Fibroblast of pulmonary artery (primary cell): ENCODE results near the gene TNNT2.

Experiments used
- DNase-seq: peaks from one replicate; pipeline ENCODE4 v3.0.0-alpha.2; 2010; ENCODE audit warnings: low read depth
- H3K4me3 ChIP-seq: replicated peaks from 2 replicates; pipeline ENCODE4 v1.5.1; 2011; ENCODE audit warnings: low read depth, mild to moderate bottlenecking, control low read depth, low read length, moderate library complexity
- TF ChIP-seq, protein P1 (sequence below): IDR thresholded peaks from 2 replicates; pipeline ENCODE4 v1.5.1; 2011; ENCODE audit warnings: mild to moderate bottlenecking, control low read depth, low read length, inconsistent platforms; ENCODE audit errors: missing control alignments

The TNNT2 gene

DNA sequence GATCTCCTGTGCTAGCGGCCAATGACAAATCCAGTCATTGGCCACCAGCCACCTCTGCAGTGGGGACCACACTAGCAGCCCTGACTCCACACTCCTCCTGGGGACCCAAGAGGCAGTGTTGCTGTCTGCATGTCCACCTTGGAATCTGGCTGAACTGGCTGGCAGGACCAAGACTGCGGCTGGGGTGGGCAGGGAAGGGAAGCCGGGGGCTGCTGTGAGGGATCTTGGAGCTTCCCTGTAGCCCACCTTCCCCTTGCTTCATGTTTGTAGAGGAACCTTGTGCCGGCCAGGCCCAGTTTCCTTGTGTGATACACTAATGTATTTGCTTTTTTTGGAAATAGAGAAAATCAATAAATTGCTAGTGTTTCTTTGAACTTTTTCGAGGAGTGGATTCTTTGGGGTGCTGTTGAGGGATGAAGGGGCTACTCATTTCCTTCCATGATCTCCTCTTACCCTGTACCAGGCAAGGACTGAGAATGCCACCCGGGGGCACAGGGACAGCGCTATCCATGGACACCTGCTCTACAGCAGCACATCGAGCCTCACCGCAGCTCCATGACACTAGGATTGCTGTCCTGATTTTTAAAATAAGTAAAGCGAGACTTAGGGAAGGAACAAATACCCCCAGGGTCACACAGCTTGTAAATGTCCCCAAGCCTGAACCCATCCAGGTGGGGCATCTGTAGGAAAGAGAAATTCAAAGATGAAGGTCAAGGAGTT, 44.7 kb downstream of the TNNT2 start:
- TF ChIP-seq, protein P1, sequence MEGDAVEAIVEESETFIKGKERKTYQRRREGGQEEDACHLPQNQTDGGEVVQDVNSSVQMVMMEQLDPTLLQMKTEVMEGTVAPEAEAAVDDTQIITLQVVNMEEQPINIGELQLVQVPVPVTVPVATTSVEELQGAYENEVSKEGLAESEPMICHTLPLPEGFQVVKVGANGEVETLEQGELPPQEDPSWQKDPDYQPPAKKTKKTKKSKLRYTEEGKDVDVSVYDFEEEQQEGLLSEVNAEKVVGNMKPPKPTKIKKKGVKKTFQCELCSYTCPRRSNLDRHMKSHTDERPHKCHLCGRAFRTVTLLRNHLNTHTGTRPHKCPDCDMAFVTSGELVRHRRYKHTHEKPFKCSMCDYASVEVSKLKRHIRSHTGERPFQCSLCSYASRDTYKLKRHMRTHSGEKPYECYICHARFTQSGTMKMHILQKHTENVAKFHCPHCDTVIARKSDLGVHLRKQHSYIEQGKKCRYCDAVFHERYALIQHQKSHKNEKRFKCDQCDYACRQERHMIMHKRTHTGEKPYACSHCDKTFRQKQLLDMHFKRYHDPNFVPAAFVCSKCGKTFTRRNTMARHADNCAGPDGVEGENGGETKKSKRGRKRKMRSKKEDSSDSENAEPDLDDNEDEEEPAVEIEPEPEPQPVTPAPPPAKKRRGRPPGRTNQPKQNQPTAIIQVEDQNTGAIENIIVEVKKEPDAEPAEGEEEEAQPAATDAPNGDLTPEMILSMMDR: no peak
- DNase-seq: no peak
- H3K4me3 ChIP-seq: no peak overlapping the region

DNA sequence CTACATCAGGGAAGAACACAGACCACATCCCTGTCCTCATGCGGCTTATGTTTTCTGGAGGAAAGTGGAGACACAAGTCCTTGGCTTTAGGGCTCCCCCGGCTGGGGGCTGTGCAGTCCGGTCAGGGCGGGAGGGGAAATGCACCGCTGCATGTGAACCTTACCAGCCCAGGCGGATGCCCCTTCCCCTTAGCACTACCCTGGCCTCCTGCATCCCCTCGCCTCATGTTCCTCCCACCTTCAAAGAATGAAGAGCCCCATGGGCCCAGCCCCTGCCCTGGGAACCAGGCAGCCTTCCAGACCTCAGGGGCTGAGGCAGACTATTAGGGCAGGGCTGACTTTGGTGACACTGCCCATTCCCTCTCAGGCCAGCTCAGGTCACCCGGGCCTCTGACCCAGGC, 45.5 kb downstream of the TNNT2 start:
- no peak overlapping the region for H3K4me3 ChIP-seq
- TF ChIP-seq, protein P1: no peak
- no peak for DNase-seq

DNA sequence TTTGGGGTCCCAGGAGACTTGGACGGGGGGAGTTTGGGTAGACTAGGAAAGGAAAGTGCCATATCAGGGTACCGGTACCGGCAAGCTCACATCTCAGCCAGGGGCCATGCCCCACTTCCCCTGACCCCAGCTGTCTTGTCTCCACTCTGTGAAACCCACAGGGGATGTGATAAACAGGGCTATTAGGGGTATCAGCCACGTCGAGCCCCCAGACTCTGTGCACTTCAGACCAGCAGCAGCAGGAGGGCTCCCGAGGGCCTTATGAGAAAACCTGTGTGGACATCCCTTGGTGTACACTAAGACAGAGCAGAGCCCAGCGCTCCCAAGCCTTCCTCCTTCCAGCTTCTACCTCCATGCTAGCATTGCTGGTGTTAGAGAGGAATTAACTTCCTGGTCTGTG, 46.3 kb downstream of the TNNT2 start:
- H3K4me3 ChIP-seq: no peak overlapping the region
- DNase-seq: no peak
- TF ChIP-seq, protein P1: no peak

DNA sequence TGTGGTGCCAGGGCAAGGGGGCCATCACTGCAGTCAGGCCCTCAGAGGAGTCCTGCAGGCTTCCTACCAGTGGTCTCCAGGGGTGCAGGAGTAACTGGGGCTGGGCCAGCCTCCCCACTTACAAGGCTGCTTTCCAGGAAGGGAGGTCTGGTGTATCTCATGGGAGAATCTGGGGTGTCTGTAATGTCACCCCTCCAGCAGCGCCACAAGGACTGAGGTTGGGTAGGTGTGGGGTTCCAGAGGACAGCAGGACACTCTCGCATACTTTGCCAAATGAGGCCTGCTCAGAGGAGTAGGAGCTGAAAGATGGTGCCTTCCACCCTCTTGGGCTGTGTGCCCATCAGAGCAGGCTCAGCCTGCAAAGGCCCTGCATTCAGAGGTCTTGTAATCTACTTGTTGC, 46.9 kb downstream of the TNNT2 start:
- no peak overlapping the region for H3K4me3 ChIP-seq
- DNase-seq: no peak
- TF ChIP-seq, protein P1: no peak

DNA sequence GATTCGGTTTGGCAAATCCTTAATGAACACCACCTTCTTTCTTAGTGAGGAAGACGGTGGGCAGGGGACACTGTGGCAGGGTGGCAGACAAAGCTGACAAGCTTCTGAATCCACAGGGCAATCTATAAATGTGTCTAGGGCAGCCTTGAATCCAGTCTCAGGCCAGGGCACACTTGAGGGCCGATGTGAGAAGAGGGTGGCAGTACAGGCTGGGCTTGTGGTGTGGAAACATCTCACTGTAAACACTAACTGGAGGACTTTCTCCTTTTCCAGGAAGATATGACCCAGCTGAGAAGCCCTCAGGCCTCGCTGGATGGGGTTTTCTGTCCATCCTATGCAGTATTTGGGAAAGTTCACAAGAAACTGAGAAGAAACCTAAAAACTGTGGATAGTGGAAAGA, 47.7 kb downstream of the TNNT2 start:
- TF ChIP-seq, protein P1: no peak
- no peak overlapping the region for H3K4me3 ChIP-seq
- DNase-seq: no peak

DNA sequence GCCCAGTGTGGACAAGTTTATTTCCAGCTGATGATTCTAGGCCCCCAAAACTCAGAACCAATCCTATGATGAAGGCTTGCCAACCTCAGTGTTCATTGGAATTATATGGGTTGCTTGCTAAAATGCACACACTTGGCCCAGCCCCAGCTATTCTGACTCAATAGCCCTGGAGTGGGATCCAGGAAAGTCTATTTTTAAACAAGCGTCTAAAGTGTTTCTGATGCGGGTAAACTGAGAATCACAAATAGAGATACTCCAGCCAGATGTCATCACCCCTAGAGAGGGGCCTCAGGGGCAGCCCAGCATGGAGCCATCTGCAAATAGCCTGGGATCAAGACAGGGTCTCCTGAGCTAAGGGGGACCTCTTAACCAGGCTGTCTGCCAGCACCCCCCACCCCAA, 48.2 kb downstream of the TNNT2 start:
- H3K4me3 ChIP-seq: no peak overlapping the region
- TF ChIP-seq, protein P1: no peak
- DNase-seq: peak; percentile 16

DNA sequence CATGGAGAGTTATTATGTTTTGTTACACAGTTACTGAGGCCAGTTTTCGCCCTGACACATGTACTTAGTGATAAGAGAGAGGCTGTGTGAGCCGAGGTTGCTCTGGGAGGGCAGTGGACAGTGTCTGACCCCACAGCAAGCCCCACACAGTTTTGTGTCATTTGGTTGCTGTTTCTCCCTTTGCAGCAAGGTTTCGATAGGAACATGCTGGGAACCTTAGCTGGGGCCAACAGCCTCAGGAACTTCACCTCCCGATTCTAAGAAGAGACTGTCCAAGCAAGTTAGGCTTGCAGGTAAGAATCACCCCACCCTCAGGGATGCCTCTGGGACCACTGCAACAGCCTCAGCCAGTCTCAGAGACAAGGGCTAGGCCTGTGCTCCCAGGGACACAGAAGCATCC, 48.9 kb downstream of the TNNT2 start:
- TF ChIP-seq, protein P1: no peak
- H3K4me3 ChIP-seq: no peak overlapping the region
- DNase-seq: no peak
